ENCODE measurements around the gene PRKCZ. TPM values are rescaled to one million over a fixed set of nuclear protein-coding genes. Genes with fewer than 3 reads are reported as not detected.

Gene PRKCZ
- total RNA-seq, 2 donors from 2014 or later, result 34.5 to 46.7 TPM

DNA sequence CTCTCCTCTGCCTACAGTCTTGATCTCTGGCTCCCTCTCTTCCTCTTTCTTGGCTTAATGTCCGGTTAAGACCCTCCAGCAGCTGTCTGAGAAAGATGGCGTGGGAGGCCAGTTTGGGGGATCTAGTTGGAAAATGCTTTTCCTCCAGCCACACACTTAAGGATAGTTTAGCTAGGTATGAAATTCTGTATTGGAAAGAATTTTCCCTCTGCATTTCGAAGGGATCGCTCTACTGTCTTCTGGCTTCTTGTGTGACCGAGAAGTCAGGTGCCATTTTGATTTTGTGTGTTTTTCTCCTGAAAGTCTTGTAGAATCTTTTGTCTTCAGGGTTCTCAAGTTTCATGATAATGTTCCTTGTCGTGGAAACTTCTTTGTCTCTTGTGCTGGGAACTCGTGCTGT, 28.0 kb downstream of the PRKCZ start:
- no peaks in the 10 kb centered on the region for H3K27me3 ChIP-seq (replicated peaks; ENCODE audit: insufficient read depth)
- no peaks in the 10 kb centered on the region for H3K9me3 ChIP-seq
- peaks cover 5% of the 10 kb centered on the region for H3K4me1 ChIP-seq (replicated peaks)
- H3K4me3 ChIP-seq, result no peak overlapping the region
- intact Hi-C loops (cut with DNase I), result no loop called here
- H3K36me3 ChIP-seq, result no peaks in the 10 kb centered on the region
- 91% methylated on average over 7 of the region's 7 CpGs for WGBS
- TF ChIP-seq POLR2A (IDR thresholded peaks at IDR 0.05), result no peak
- no peak for TF ChIP-seq POLR2AphosphoS5 (IDR thresholded peaks at IDR 0.05)
- TF ChIP-seq, protein P1, sequence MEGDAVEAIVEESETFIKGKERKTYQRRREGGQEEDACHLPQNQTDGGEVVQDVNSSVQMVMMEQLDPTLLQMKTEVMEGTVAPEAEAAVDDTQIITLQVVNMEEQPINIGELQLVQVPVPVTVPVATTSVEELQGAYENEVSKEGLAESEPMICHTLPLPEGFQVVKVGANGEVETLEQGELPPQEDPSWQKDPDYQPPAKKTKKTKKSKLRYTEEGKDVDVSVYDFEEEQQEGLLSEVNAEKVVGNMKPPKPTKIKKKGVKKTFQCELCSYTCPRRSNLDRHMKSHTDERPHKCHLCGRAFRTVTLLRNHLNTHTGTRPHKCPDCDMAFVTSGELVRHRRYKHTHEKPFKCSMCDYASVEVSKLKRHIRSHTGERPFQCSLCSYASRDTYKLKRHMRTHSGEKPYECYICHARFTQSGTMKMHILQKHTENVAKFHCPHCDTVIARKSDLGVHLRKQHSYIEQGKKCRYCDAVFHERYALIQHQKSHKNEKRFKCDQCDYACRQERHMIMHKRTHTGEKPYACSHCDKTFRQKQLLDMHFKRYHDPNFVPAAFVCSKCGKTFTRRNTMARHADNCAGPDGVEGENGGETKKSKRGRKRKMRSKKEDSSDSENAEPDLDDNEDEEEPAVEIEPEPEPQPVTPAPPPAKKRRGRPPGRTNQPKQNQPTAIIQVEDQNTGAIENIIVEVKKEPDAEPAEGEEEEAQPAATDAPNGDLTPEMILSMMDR (IDR thresholded peaks at IDR 0.05), result no peak
- no peak for DNase-seq (ENCODE audit: low spot score)
- no peak overlapping the region for H3K27ac ChIP-seq

- peaks cover 10% of the 10 kb centered on the region for H3K4me1 ChIP-seq (replicated peaks)
- no peaks in the 10 kb centered on the region for H3K27me3 ChIP-seq (replicated peaks; ENCODE audit: insufficient read depth)
- no peaks in the 10 kb centered on the region for H3K9me3 ChIP-seq
- intact Hi-C loops (cut with DNase I), result no loop called here
- 93% methylated on average over 28 of the region's 28 CpGs for WGBS
- DNase-seq (ENCODE audit: low spot score), result no peak
- H3K4me3 ChIP-seq, result no peak overlapping the region
- no peaks in the 10 kb centered on the region for H3K36me3 ChIP-seq
- no peak for TF ChIP-seq POLR2AphosphoS5 (IDR thresholded peaks at IDR 0.05)
- TF ChIP-seq, protein P1 (IDR thresholded peaks at IDR 0.05), result no peak
- no peak for TF ChIP-seq POLR2A (IDR thresholded peaks at IDR 0.05)
- H3K27ac ChIP-seq, result no peak overlapping the region
Measured at GRCh38 chr1:2079396-2080085, 29.3 kb downstream of the PRKCZ start.

GRCh38 chr1:2080140-2080539, 29.9 kb downstream of the PRKCZ start:
- no peaks in the 10 kb centered on the region for H3K27me3 ChIP-seq (replicated peaks; ENCODE audit: insufficient read depth)
- no peaks in the 10 kb centered on the region for H3K36me3 ChIP-seq
- DNase-seq (ENCODE audit: low spot score), result no peak
- WGBS, result 95% methylated on average over 16 of the region's 16 CpGs
- intact Hi-C loops (cut with DNase I), result no loop called here
- H3K4me1 ChIP-seq (replicated peaks), result peaks cover 12% of the 10 kb centered on the region
- TF ChIP-seq, protein P1 (IDR thresholded peaks at IDR 0.05), result no peak
- TF ChIP-seq POLR2A (IDR thresholded peaks at IDR 0.05) (no peak), POLR2AphosphoS5 (IDR thresholded peaks at IDR 0.05) (no peak)
- H3K9me3 ChIP-seq, result no peaks in the 10 kb centered on the region
- no peak overlapping the region for H3K4me3 ChIP-seq
- H3K27ac ChIP-seq, result no peak overlapping the region

GRCh38 chr1:2080884-2081283, 30.7 kb downstream of the PRKCZ start:
- WGBS, result 94% methylated on average over 20 of the region's 20 CpGs
- no peaks in the 10 kb centered on the region for H3K27me3 ChIP-seq (replicated peaks; ENCODE audit: insufficient read depth)
- DNase-seq (ENCODE audit: low spot score), result no peak
- H3K9me3 ChIP-seq, result no peaks in the 10 kb centered on the region
- no peaks in the 10 kb centered on the region for H3K36me3 ChIP-seq
- peaks cover 12% of the 10 kb centered on the region for H3K4me1 ChIP-seq (replicated peaks)
- TF ChIP-seq POLR2AphosphoS5 (IDR thresholded peaks at IDR 0.05) (no peak), POLR2A (IDR thresholded peaks at IDR 0.05) (no peak)
- TF ChIP-seq, protein P1 (IDR thresholded peaks at IDR 0.05), result no peak
- peak overlapping the region in 1 of 2 donors; percentile 88 for H3K27ac ChIP-seq
- H3K4me3 ChIP-seq, result no peak overlapping the region
- intact Hi-C loops (cut with DNase I), result no loop called here

GRCh38 chr1:2081326-2081885, 31.2 kb downstream of the PRKCZ start:
- no peak for TF ChIP-seq POLR2AphosphoS5 (IDR thresholded peaks at IDR 0.05)
- no peak for TF ChIP-seq POLR2A (IDR thresholded peaks at IDR 0.05)
- TF ChIP-seq, protein P1 (IDR thresholded peaks at IDR 0.05), result no peak
- DNase-seq (ENCODE audit: low spot score), result no peak
- Histone ChIP-seq H3K27me3 (replicated peaks; ENCODE audit: insufficient read depth) (no peaks in the 10 kb centered on the region), H3K27ac (peak overlapping the region in 1 of 2 donors; percentile 88), H3K9me3 (no peaks in the 10 kb centered on the region), H3K4me1 (replicated peaks) (peaks cover 12% of the 10 kb centered on the region), H3K36me3 (no peaks in the 10 kb centered on the region), H3K4me3 (no peak overlapping the region)
- intact Hi-C loops (cut with DNase I), result no loop called here
- WGBS, result 92% methylated on average over 13 of the region's 20 CpGs
